GM18519 (cell line): ENCODE measurements around the gene SFXN3.

Source experiments
- ATAC-seq: cut with Tn5 transposase; IDR thresholded peaks from one replicate; pipeline ENCODE4 v1.9.1; 2021; ENCODE audit warnings: mild to moderate bottlenecking, moderate library complexity; ENCODE audit not compliant: unreplicated experiment, low FRiP score

The SFXN3 gene

GRCh38 chr10:101052285-101052684 lies 21.3 kb downstream of the SFXN3 start:
- no peak for ATAC-seq

- no peak for ATAC-seq
These were observed 22.5 kb downstream of the SFXN3 start for GRCh38 chr10:101053516-101053915.

- ATAC-seq, result no peak
These were observed 23.3 kb downstream of the SFXN3 start for GRCh38 chr10:101054351-101054750.

- ATAC-seq, result no peak
These were observed 23.8 kb downstream of the SFXN3 start for GRCh38 chr10:101054876-101055275.

- ATAC-seq, result no peak
These were observed 24.4 kb downstream of the SFXN3 start for GRCh38 chr10:101055411-101055810.

- ATAC-seq, result no peak
These were observed 25.5 kb downstream of the SFXN3 start for GRCh38 chr10:101056365-101057151.

GRCh38 chr10:101060036-101060950 lies 29.3 kb downstream of the SFXN3 start:
- ATAC-seq, result peak; percentile 32

GRCh38 chr10:101060951-101061623 lies 30.1 kb downstream of the SFXN3 start:
- ATAC-seq, result peak; percentile 38

GRCh38 chr10:101061624-101062231 lies 30.7 kb downstream of the SFXN3 start, which contains the start of gene KAZALD1:
TSS of gene KAZALD1 (plus strand) at chr10:101061989. CDS start at chr10:101062593, 604 bp downstream.
- no peak for ATAC-seq

GRCh38 chr10:101062232-101063049 lies 31.4 kb downstream of the SFXN3 start:
- ATAC-seq, result no peak

GRCh38 chr10:101063050-101063525 lies 32.1 kb downstream of the SFXN3 start:
- no peak for ATAC-seq

GRCh38 chr10:101063548-101064414 lies 32.7 kb downstream of the SFXN3 start:
- ATAC-seq, result no peak

GRCh38 chr10:101064415-101065030 lies 33.5 kb downstream of the SFXN3 start:
- no peak for ATAC-seq

- no peak for ATAC-seq
These were observed 34.6 kb downstream of the SFXN3 start for GRCh38 chr10:101065481-101066145.

- ATAC-seq, result no peak
These were observed 35.3 kb downstream of the SFXN3 start for GRCh38 chr10:101066146-101066895.

- ATAC-seq, result no peak
These were observed 35.9 kb downstream of the SFXN3 start for GRCh38 chr10:101066896-101067355.
